IMR-90 (cell line): ENCODE results near the gene TGM6.

ENCODE experiments used
- BHLHE40 ChIP-seq: fragments of 150-350 bp; IDR thresholded peaks from 2 replicates; pipeline ENCODE4 v1.6.1; 2016; ENCODE audit warnings: mild to moderate bottlenecking, low read depth, low read length
- FOS ChIP-seq: fragments of 150-350 bp; IDR thresholded peaks from 2 replicates; pipeline ENCODE4 v1.6.1; 2016; ENCODE audit warnings: low read depth, low read length
- MAZ ChIP-seq: IDR thresholded peaks from 2 replicates; pipeline ENCODE4 v1.6.1; 2012; ENCODE audit warnings: low read depth, mild to moderate bottlenecking, low read length, improper control_type of control experiment, moderate library complexity, borderline replicate concordance
- NFE2L2 ChIP-seq: fragments of 150-350 bp; IDR thresholded peaks from 2 replicates; pipeline ENCODE4 v1.6.1; 2016; ENCODE audit warnings: low read depth, mild to moderate bottlenecking, low read length
- POLR2A ChIP-seq: IDR thresholded peaks from 2 replicates; pipeline ENCODE4 v1.6.1; 2012; ENCODE audit warnings: mild to moderate bottlenecking, low read depth, low read length
- SMC3 ChIP-seq: fragments of 150-350 bp; IDR thresholded peaks from 2 replicates; pipeline ENCODE4 v1.6.1; 2016; ENCODE audit warnings: low read depth, mild to moderate bottlenecking, antibody characterized with exemption, low read length, moderate library complexity
- TF ChIP-seq, protein P1 (sequence below): conservative IDR thresholded peaks from 2 replicates; pipeline ENCODE4 v1.5.1; 2012; ENCODE audit warnings: mild to moderate bottlenecking, low read depth, low read length, improper control_type of control experiment

DNA sequence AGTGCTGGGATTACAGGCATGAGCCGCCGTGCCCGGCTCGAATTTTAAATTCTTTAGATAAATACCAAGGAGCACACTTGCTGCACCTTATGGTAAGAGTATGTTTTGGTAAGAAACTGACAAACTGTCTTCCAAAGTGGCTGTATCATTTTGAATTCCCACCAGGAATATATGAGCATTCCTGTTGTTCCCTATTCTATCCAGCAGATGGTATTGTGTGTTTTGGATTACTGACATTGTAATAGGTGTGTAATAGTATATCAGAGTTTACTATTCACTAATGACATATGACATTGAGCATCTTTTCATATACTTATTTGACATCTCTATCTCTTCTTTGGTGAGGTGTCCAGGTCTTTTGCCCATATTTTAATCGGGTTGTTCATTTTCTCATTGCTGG lies 40.5 kb downstream of the TGM6 start:
- TF ChIP-seq, protein P1, sequence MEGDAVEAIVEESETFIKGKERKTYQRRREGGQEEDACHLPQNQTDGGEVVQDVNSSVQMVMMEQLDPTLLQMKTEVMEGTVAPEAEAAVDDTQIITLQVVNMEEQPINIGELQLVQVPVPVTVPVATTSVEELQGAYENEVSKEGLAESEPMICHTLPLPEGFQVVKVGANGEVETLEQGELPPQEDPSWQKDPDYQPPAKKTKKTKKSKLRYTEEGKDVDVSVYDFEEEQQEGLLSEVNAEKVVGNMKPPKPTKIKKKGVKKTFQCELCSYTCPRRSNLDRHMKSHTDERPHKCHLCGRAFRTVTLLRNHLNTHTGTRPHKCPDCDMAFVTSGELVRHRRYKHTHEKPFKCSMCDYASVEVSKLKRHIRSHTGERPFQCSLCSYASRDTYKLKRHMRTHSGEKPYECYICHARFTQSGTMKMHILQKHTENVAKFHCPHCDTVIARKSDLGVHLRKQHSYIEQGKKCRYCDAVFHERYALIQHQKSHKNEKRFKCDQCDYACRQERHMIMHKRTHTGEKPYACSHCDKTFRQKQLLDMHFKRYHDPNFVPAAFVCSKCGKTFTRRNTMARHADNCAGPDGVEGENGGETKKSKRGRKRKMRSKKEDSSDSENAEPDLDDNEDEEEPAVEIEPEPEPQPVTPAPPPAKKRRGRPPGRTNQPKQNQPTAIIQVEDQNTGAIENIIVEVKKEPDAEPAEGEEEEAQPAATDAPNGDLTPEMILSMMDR = 0 out of 2 replicates have a peak, but pooled peaks have one; percentile 11
- TF ChIP-seq FOS = no peak
- TF ChIP-seq BHLHE40 = no peak
- no peak for TF ChIP-seq POLR2A
- no peak for TF ChIP-seq SMC3
- TF ChIP-seq MAZ = no peak
- no peak for TF ChIP-seq NFE2L2
